ENCODE data around the gene AK8.
"Not testable (repeated sequence)": the region's sequence is repeated elsewhere in the genome, so short reads cannot be mapped to it uniquely, and the experiment has no call there.

The AK8 gene

DNA sequence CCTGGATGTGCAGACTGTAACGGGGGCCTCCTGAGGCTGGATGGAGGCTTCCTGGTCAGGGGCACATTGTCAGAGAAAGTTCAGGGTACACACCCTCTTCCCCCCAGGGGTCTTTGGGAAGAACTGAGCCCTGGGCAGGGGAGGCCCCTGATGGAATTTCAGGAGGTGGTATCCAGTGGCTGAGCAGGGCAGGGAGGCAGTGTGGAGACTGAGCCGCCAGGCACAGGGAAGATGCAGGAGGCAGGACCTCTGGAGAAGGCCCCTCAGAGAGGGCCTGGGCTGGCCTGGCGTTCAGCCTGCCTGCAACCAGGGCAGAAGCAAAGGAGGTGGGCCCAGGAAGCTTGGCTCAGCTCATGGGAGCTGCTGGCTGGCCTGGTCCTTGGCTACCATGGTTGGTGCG is 154.3 kb downstream of the AK8 start:
- no peaks in the 10 kb centered on the region for H3K9me3 ChIP-seq (ENCODE audit: control insufficient read depth, insufficient read depth, low read length)
- H3K36me3 ChIP-seq (ENCODE audit: insufficient read depth, low read length) = no peaks in the 10 kb centered on the region
- no peaks in the 10 kb centered on the region for H3K4me1 ChIP-seq (ENCODE audit: insufficient read depth, low read length)
- no peak overlapping the region for H3K9ac ChIP-seq (ENCODE audit: low read depth, low read length)

- no peaks in the 10 kb centered on the region for H3K4me1 ChIP-seq (ENCODE audit: insufficient read depth, low read length)
- no peak overlapping the region for H3K9ac ChIP-seq (ENCODE audit: low read depth, low read length)
- H3K9me3 ChIP-seq (ENCODE audit: control insufficient read depth, insufficient read depth, low read length) = no peaks in the 10 kb centered on the region
- no peaks in the 10 kb centered on the region for H3K36me3 ChIP-seq (ENCODE audit: insufficient read depth, low read length)
These were observed 155.5 kb downstream of the AK8 start for GRCh38 chr9:132722564-132723065.

GRCh38 chr9:132721661-132722060 is 156.4 kb downstream of the AK8 start:
- Histone ChIP-seq H3K36me3 (ENCODE audit: insufficient read depth, low read length) (no peaks in the 10 kb centered on the region), H3K9me3 (ENCODE audit: control insufficient read depth, insufficient read depth, low read length) (no peaks in the 10 kb centered on the region), H3K4me1 (ENCODE audit: insufficient read depth, low read length) (no peaks in the 10 kb centered on the region), H3K9ac (ENCODE audit: low read depth, low read length) (no peak overlapping the region)

- H3K4me1 ChIP-seq (ENCODE audit: insufficient read depth, low read length); H3K9ac ChIP-seq (ENCODE audit: low read depth, low read length); H3K9me3 ChIP-seq (ENCODE audit: control insufficient read depth, insufficient read depth, low read length); H3K36me3 ChIP-seq (ENCODE audit: insufficient read depth, low read length): not testable (repeated sequence)
These were observed 159.6 kb downstream of the AK8 start for GRCh38 chr9:132718381-132718928.

- Histone ChIP-seq H3K9ac (ENCODE audit: low read depth, low read length) (no peak overlapping the region), H3K36me3 (ENCODE audit: insufficient read depth, low read length) (no peaks in the 10 kb centered on the region), H3K4me1 (ENCODE audit: insufficient read depth, low read length) (no peaks in the 10 kb centered on the region), H3K9me3 (ENCODE audit: control insufficient read depth, insufficient read depth, low read length) (no peaks in the 10 kb centered on the region)
These were observed 160.6 kb downstream of the AK8 start for GRCh38 chr9:132717326-132717945.

DNA sequence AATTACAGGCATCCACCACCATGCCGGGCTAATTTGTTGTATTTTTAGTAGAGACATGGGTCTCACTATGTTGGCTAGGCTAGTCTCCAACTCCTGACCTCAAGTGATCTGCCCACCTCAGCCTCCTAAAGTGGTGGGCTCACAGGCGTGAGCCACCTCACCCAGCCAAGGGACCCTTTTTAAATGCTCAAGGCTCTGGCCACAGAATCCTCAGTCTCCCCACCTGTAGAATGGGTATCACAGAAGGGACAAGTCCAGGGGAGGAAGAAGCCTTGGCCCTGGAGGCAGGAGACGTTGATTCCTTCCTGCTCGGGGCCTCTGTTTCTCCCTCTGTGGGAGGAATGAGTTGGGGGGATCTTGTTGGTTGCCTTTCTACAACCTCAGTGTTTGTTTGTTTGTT is 162.1 kb downstream of the AK8 start:
- no peaks in the 10 kb centered on the region for H3K4me1 ChIP-seq (ENCODE audit: insufficient read depth, low read length)
- H3K9ac ChIP-seq (ENCODE audit: low read depth, low read length) = no peak overlapping the region
- no peaks in the 10 kb centered on the region for H3K36me3 ChIP-seq (ENCODE audit: insufficient read depth, low read length)
- H3K9me3 ChIP-seq (ENCODE audit: control insufficient read depth, insufficient read depth, low read length) = no peaks in the 10 kb centered on the region

- Histone ChIP-seq H3K4me1 (ENCODE audit: insufficient read depth, low read length) (no peaks in the 10 kb centered on the region), H3K9me3 (ENCODE audit: control insufficient read depth, insufficient read depth, low read length) (no peaks in the 10 kb centered on the region), H3K9ac (ENCODE audit: low read depth, low read length) (no peak overlapping the region), H3K36me3 (ENCODE audit: insufficient read depth, low read length) (no peaks in the 10 kb centered on the region)
These were observed 165.3 kb downstream of the AK8 start for GRCh38 chr9:132712753-132713152.

DNA sequence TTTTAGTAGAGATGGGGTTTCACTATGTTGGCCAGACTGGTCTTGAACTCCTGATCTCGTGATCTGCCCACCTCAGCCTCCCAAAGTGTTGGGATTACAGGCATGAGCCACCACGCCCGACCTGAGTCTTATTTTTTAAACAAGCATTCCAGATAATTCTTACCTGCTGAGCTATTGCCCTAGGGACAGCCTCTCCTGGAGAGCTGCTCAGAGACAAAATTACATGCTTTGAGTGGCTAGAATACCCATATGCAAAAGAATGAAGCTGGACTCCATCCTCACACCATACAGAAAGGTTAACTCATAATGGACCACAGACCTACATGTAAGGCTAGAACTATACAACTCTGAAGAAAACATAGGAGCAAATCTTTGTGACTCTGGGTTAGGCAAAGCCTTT is 166.2 kb downstream of the AK8 start:
- H3K4me1 ChIP-seq (ENCODE audit: insufficient read depth, low read length) = no peaks in the 10 kb centered on the region
- H3K9ac ChIP-seq (ENCODE audit: low read depth, low read length) = no peak overlapping the region
- no peaks in the 10 kb centered on the region for H3K9me3 ChIP-seq (ENCODE audit: control insufficient read depth, insufficient read depth, low read length)
- no peaks in the 10 kb centered on the region for H3K36me3 ChIP-seq (ENCODE audit: insufficient read depth, low read length)

GRCh38 chr9:132711152-132711551 is 166.9 kb downstream of the AK8 start:
- H3K9me3 ChIP-seq (ENCODE audit: control insufficient read depth, insufficient read depth, low read length); H3K36me3 ChIP-seq (ENCODE audit: insufficient read depth, low read length); H3K4me1 ChIP-seq (ENCODE audit: insufficient read depth, low read length); H3K9ac ChIP-seq (ENCODE audit: low read depth, low read length): not testable (repeated sequence)

GRCh38 chr9:132710333-132710732 is 167.8 kb downstream of the AK8 start:
- H3K36me3 ChIP-seq (ENCODE audit: insufficient read depth, low read length) = no peaks in the 10 kb centered on the region
- no peak overlapping the region for H3K9ac ChIP-seq (ENCODE audit: low read depth, low read length)
- H3K9me3 ChIP-seq (ENCODE audit: control insufficient read depth, insufficient read depth, low read length) = no peaks in the 10 kb centered on the region
- no peaks in the 10 kb centered on the region for H3K4me1 ChIP-seq (ENCODE audit: insufficient read depth, low read length)

DNA sequence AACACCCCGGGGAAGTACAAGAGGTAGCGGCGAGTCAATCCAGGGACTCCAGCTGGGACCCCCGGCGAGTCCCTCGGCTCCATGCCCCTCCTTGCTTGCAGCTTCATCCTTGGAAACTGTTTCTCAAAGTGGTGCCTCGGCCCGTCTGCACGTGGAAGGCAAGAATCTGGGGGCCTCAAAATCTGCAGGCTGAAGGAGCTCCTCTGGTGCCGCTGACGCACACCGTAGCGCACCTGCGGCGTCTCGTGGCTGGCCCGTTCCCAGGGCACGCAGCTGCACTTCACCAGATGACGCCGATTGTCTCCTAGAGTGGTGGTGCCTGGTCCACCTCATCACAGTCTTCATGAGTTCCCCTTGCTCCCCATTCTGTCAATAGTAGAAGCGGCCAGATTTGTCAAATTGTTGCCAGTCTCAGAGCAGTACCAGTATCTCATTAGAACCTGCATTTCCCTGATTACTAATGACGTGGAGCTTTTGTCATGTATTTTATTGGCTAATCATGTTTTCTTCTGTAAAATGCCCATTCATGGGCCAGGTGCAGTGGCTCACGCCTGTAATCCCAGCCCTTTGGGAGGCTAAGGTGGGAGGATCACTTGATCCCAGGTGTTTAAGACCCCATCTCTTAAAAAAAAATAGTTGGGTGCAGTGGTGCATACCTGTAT is 169.2 kb downstream of the AK8 start:
- H3K9ac ChIP-seq (ENCODE audit: low read depth, low read length) = no peak overlapping the region
- no peaks in the 10 kb centered on the region for H3K4me1 ChIP-seq (ENCODE audit: insufficient read depth, low read length)
- H3K9me3 ChIP-seq (ENCODE audit: control insufficient read depth, insufficient read depth, low read length) = no peaks in the 10 kb centered on the region
- no peaks in the 10 kb centered on the region for H3K36me3 ChIP-seq (ENCODE audit: insufficient read depth, low read length)

GRCh38 chr9:132708239-132708638 is 169.8 kb downstream of the AK8 start:
- Histone ChIP-seq H3K9me3 (ENCODE audit: control insufficient read depth, insufficient read depth, low read length) (no peaks in the 10 kb centered on the region), H3K4me1 (ENCODE audit: insufficient read depth, low read length) (no peaks in the 10 kb centered on the region), H3K9ac (ENCODE audit: low read depth, low read length) (no peak overlapping the region), H3K36me3 (ENCODE audit: insufficient read depth, low read length) (no peaks in the 10 kb centered on the region)

GRCh38 chr9:132703336-132703735 is 174.7 kb downstream of the AK8 start:
- no peaks in the 10 kb centered on the region for H3K4me1 ChIP-seq (ENCODE audit: insufficient read depth, low read length)
- no peak overlapping the region for H3K9ac ChIP-seq (ENCODE audit: low read depth, low read length)
- no peaks in the 10 kb centered on the region for H3K36me3 ChIP-seq (ENCODE audit: insufficient read depth, low read length)
- peaks cover under 1% of the 10 kb centered on the region; the same call in 1 of the 2 replicates for H3K9me3 ChIP-seq (ENCODE audit: control insufficient read depth, insufficient read depth, low read length)

DNA sequence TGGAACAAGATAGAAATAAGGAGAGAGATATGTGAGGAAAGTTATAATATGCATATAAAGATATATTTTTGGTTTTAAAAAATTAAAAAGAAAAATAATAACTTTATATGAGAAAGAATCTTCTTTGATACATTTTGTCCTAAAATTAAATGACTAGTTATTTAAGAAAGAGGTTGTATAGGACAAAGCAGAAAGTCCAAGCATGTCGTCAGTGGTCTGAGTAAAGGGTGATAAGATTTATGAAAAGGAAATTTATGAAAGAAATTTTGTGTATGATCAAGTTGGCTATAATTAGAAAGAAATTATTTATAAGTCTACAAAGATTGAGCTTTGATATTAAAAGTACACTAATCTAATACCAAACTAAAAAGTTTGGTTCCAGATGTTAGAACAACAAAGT is 175.8 kb downstream of the AK8 start:
- H3K4me1 ChIP-seq (ENCODE audit: insufficient read depth, low read length) = no peaks in the 10 kb centered on the region
- no peaks in the 10 kb centered on the region for H3K36me3 ChIP-seq (ENCODE audit: insufficient read depth, low read length)
- peaks cover 2% of the 10 kb centered on the region; the same call in 1 of the 2 replicates for H3K9me3 ChIP-seq (ENCODE audit: control insufficient read depth, insufficient read depth, low read length)
- no peak overlapping the region for H3K9ac ChIP-seq (ENCODE audit: low read depth, low read length)

GRCh38 chr9:132699956-132700355 is 178.1 kb downstream of the AK8 start:
- no peaks in the 10 kb centered on the region for H3K36me3 ChIP-seq (ENCODE audit: insufficient read depth, low read length)
- peaks cover 9% of the 10 kb centered on the region; the same call in 1 of the 2 replicates for H3K9me3 ChIP-seq (ENCODE audit: control insufficient read depth, insufficient read depth, low read length)
- H3K9ac ChIP-seq (ENCODE audit: low read depth, low read length) = no peak overlapping the region
- H3K4me1 ChIP-seq (ENCODE audit: insufficient read depth, low read length) = no peaks in the 10 kb centered on the region
